ENCODE measurements around the gene MIPOL1.

MIPOL1 gene

GRCh38 chr14:37600880-37601741 lies 403.4 kb downstream of the MIPOL1 start:
- no peak for DNase-seq

- no peak for DNase-seq
These were observed 404.1 kb downstream of the MIPOL1 start for GRCh38 chr14:37601865-37602264.

All from central memory CD4-positive, alpha-beta T cell (primary cell).